Activated CD8-positive, alpha-beta memory T cell treated with anti-CD3 and anti-CD28 coated beads, Interleukin-2, amount 10 ng/mL, durations not matched to agents 7 days and 5 days (primary cell): ENCODE data around the gene TMEM233. TPM values are rescaled to one million over a fixed set of nuclear protein-coding genes. Genes with fewer than 3 reads are reported as not detected.
"Not testable (repeated sequence)": the region's sequence is repeated elsewhere in the genome, so short reads cannot be mapped to it uniquely, and the experiment has no call there.

ENCODE experiments used
- ATAC-seq: fragments of 150-1000 bp; cut with Tn5 transposase; one replicate; pipeline ENCODE4 v1.10.0; 2021; ENCODE audit warnings: moderate library complexity
- CTCF ChIA-PET: fragments of 350-600 bp; sonication (Branson Sonifier 250); formaldehyde crosslinking; loops from one replicate; lab custom pipeline; 2021; ENCODE audit warnings: antibody characterized with exemption; lab: Charles Lee
- DNase-seq: peaks from one replicate; pipeline ENCODE4 v3.0.0-alpha.2; 2020
- H3K27ac Mint-ChIP-seq: one replicate; pipeline ENCODE4 v1.8.0; 2021; ENCODE audit warnings: mild to moderate bottlenecking, mixed read lengths
- H3K27me3 Mint-ChIP-seq: one replicate; pipeline ENCODE4 v1.8.0; 2021; ENCODE audit warnings: mixed read lengths
- H3K36me3 Mint-ChIP-seq: one replicate; pipeline ENCODE4 v1.8.0; 2021; ENCODE audit warnings: mild to moderate bottlenecking, mixed read lengths
- H3K4me1 Mint-ChIP-seq: one replicate; pipeline ENCODE4 v1.8.0; 2021; ENCODE audit warnings: mixed read lengths
- H3K4me3 Mint-ChIP-seq: one replicate; pipeline ENCODE4 v1.8.0; 2021; ENCODE audit warnings: mild to moderate bottlenecking, moderate library complexity, mixed read lengths
- H3K9me3 Mint-ChIP-seq: one replicate; pipeline ENCODE4 v1.8.0; 2022; ENCODE audit warnings: low read depth, mixed read lengths
- total RNA-seq, 2 experiments: library from RNA; stranded (reverse); gene quantifications; one replicate each; pipeline ENCODE4 v1.2.3, GENCODE V29; 2021

Gene TMEM233
- total RNA-seq, 2 experiments from 2014 or later = not detected

DNA sequence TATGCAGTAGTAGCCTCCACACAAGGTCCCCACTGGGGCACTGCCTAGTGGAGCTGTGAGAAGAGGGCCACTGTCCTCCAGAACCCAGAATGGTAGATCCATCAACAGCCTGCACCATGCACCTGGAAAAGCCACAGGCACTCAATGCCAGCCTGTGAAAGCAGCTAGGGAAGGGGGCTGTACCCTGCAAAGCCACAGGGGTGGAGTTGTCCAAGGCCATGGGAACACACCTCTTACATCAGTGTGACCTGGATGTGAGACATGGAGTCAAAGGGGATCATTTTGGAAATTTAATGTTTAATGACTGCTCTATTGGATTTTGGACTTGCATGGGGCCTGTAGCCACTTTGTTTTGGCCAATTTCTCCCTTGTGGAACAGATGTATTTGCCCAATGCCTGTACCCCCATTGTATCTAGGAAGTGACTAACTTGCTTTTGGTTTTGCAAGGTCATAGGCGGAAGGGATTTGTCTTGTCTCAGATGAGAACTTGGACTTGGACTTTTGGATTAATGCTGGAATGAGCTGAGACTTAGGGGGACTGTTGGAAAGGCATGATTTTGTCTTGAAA lies 24.8 kb downstream of the TMEM233 start:
- H3K4me1 Mint-ChIP-seq, DNase-seq, ATAC-seq, H3K36me3 Mint-ChIP-seq, H3K9me3 Mint-ChIP-seq, H3K27ac Mint-ChIP-seq, CTCF ChIA-PET, H3K4me3 Mint-ChIP-seq: not testable (repeated sequence)
- H3K27me3 Mint-ChIP-seq = peaks cover 27% of the 10 kb centered on the region

DNA sequence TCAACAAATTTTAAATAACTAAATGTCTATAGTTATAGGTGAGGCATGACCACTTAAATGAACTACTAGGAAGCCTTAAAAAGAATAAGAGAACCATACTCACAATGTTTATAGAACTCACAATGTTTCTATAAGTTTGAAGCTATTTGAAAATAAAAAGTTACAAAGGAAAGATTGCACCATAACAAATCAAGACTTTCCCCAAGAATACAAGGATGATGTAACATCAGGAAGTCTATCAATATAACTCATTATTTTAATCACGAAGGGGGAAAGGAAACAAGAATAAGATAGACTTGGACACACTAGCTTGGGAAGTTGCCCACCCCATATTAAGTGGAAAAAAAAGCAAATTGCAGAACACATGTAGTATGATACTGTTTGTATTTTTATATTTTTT lies 26.9 kb downstream of the TMEM233 start:
- ATAC-seq = no peak

DNA sequence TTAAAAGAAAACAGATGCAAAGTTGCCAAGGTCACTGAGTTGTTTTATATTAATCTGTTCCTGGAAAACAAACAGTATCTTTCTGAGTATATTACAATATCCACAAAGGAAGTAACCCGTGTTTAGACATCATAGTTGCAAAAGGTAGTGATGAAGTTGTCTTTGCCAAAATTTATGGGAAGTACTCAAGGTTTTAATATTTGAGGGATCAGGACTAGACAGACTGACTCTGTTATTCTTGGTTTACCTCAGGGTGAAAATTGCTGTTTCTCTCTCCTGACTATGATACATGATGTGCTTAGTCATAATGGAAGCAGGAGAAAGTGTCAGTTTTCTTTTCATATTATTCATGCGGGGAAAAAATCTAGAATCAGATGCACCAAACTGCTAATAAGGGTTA lies 28.3 kb downstream of the TMEM233 start:
- no peak overlapping the region for H3K4me3 Mint-ChIP-seq
- peaks cover 37% of the 10 kb centered on the region for H3K27me3 Mint-ChIP-seq
- H3K27ac Mint-ChIP-seq = no peak overlapping the region
- H3K4me1 Mint-ChIP-seq = peaks cover 3% of the 10 kb centered on the region
- CTCF ChIA-PET = no interaction called here
- ATAC-seq (no peak), DNase-seq (no peak)
- H3K36me3 Mint-ChIP-seq = no peaks in the 10 kb centered on the region
- H3K9me3 Mint-ChIP-seq = peaks cover 3% of the 10 kb centered on the region

More for the DNA sequence above, 26.9 kb downstream of the TMEM233 start:
- Mint-ChIP-seq H3K4me1 (peaks cover 3% of the 10 kb centered on the region), H3K4me3 (no peak overlapping the region), H3K27me3 (peaks cover 35% of the 10 kb centered on the region), H3K9me3 (peaks cover 3% of the 10 kb centered on the region), H3K36me3 (no peaks in the 10 kb centered on the region), H3K27ac (no peak overlapping the region)
- CTCF ChIA-PET = interaction anchor here (1.1 kb wide), 1 partner anchor 76 kb away, joined by 3 read pairs; no protein-coding TSS in a partner anchor
- no peak for DNase-seq

DNA sequence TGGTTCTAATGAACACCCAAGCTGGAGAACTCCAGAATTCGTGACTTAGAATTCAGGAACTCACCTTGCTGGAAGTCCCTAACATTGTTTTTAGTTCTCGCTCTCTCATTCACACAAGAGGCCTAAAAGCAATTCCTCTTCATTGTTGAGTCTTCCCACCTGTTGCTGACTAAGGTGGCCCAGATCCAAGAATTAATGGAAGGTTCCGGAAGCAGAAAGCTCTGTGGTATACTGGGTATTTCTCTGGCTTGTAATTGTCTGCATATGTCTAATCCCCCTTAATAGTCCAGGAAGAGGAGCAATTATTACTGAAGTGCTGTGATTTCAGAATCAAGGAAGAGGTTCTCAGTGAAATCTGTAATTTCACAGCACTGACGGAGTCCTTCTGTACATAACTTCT lies 31.4 kb downstream of the TMEM233 start:
- peaks cover 3% of the 10 kb centered on the region for H3K4me1 Mint-ChIP-seq
- CTCF ChIA-PET = interaction anchor here (1.4 kb wide), 1 partner anchor 10 kb away, joined by 3 read pairs; no protein-coding TSS in a partner anchor
- no peak for DNase-seq
- ATAC-seq = no peak
- no peak overlapping the region for H3K4me3 Mint-ChIP-seq
- H3K36me3 Mint-ChIP-seq = no peaks in the 10 kb centered on the region
- H3K27me3 Mint-ChIP-seq = peaks cover 32% of the 10 kb centered on the region
- no peak overlapping the region for H3K27ac Mint-ChIP-seq
- no peaks in the 10 kb centered on the region for H3K9me3 Mint-ChIP-seq

DNA sequence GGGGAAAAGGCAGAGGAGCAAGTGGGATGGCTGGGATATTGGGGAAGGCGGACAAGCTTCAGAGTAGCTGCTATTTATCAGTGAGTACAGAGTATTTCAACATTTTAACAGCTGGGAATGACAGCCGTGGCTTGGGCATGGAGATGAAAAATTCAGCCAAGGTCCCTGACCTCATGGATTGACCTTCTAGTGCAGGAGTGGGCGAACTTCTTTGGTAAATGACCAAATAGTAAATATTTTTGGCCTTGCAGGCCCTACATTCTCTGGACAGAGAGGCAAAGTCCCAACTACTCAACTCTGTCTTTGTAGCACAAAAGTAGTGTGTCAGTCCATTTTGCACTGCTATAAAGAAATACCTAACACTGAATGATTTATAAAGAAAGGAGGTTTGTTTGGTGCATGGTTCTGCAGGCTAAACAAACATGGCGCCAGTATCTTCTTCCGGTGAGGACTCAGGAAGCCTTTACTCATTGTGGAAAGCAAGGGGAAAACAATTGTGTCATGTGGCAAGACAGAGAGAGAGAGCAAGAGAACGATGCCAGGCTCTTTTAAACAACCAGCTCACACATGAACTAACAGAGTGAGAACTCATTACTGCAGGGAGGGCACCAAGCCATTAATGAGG lies 33.6 kb downstream of the TMEM233 start:
- CTCF ChIA-PET = no interaction called here
- no peak overlapping the region for H3K27ac Mint-ChIP-seq
- ATAC-seq = no peak
- H3K27me3 Mint-ChIP-seq = peaks cover 28% of the 10 kb centered on the region
- no peaks in the 10 kb centered on the region for H3K4me1 Mint-ChIP-seq
- H3K36me3 Mint-ChIP-seq = no peaks in the 10 kb centered on the region
- no peak for DNase-seq
- H3K9me3 Mint-ChIP-seq = no peaks in the 10 kb centered on the region
- H3K4me3 Mint-ChIP-seq = no peak overlapping the region

DNA sequence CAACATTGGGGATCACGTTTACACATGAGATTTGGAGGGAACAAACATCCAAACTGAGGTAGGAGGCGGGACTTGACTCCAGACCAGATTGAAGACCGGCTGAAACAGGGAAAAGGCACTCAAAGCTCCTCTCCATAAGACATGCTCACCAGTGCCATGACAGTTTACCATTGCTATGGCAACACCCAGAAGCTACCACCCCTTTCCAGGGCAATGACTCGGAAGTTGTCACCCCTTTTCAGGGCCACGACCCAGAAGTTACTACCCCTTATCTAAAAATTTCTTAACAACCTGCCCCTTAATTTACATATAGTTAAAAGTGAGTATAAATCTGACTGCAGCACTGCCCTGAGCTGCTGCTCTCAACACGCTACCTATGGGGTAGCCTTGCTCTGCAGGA lies 34.1 kb downstream of the TMEM233 start:
- H3K4me1 Mint-ChIP-seq = no peaks in the 10 kb centered on the region
- H3K27me3 Mint-ChIP-seq = peaks cover 24% of the 10 kb centered on the region
- no peaks in the 10 kb centered on the region for H3K36me3 Mint-ChIP-seq
- ATAC-seq = no peak
- H3K27ac Mint-ChIP-seq = no peak overlapping the region
- DNase-seq = no peak
- H3K9me3 Mint-ChIP-seq = no peaks in the 10 kb centered on the region
- CTCF ChIA-PET = no interaction called here
- H3K4me3 Mint-ChIP-seq = no peak overlapping the region

DNA sequence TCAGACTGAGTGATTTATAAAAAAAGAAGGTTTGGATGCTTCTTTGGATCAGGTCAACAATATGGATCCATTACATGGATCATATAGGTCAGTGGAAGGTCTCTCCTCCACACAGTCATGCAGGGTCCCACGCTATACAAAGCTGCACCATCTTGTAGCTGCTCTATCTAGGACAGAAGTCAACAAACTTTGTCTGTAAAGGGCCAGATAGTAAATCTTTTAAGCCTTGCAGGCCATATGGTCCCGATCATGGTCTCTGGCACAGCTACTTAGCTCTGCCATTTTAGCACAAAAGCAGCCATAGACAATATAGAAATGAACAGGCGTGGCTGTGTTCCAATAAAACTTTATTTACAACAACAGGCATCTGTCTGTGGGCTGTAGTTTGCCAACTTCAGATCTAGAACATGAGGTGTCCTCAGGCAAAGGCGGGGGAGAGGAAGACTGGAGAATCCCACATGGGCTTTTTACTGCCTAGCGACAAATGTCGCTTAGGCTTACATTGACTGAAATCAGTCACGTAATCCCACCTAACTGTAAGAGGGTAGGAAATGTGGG lies 36.7 kb downstream of the TMEM233 start:
- Mint-ChIP-seq H3K27ac (no peak overlapping the region), H3K4me1 (no peaks in the 10 kb centered on the region), H3K36me3 (no peaks in the 10 kb centered on the region), H3K27me3 (peaks cover 25% of the 10 kb centered on the region), H3K4me3 (no peak overlapping the region), H3K9me3 (no peaks in the 10 kb centered on the region)
- CTCF ChIA-PET = no interaction called here
- DNase-seq (no peak), ATAC-seq (no peak)

DNA sequence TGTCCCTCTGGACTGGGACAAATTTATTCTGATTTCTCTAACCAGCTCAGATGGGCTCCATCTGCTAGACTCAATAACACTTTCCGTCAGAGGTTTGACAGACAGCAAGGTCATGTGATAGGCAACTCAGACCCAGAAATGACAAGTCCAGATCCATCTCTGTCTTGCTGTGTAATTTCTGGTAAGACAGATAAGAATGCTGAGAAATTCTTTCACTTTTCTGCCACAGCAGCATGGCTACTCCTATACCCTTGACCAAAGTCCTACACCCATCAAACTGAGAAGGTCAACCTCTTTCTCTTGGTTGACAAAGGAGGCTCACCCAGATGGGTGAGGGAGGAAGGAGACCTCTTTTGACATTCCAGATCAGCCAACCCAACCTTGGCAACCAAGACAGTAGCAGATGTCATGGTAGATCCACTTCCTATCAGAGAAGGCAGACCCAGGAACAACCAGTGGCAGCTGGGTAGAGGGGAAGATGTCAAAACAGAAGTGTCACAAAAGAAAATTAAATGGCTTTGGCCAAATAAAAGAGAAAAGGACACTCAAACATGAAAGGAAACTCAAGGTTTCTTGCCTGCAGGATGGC lies 37.5 kb downstream of the TMEM233 start:
- Mint-ChIP-seq H3K27me3 (peaks cover 27% of the 10 kb centered on the region), H3K4me3 (no peak overlapping the region), H3K9me3 (no peaks in the 10 kb centered on the region), H3K36me3 (no peaks in the 10 kb centered on the region), H3K27ac (no peak overlapping the region), H3K4me1 (no peaks in the 10 kb centered on the region)
- no peak for ATAC-seq
- CTCF ChIA-PET = no interaction called here
- DNase-seq = no peak

DNA sequence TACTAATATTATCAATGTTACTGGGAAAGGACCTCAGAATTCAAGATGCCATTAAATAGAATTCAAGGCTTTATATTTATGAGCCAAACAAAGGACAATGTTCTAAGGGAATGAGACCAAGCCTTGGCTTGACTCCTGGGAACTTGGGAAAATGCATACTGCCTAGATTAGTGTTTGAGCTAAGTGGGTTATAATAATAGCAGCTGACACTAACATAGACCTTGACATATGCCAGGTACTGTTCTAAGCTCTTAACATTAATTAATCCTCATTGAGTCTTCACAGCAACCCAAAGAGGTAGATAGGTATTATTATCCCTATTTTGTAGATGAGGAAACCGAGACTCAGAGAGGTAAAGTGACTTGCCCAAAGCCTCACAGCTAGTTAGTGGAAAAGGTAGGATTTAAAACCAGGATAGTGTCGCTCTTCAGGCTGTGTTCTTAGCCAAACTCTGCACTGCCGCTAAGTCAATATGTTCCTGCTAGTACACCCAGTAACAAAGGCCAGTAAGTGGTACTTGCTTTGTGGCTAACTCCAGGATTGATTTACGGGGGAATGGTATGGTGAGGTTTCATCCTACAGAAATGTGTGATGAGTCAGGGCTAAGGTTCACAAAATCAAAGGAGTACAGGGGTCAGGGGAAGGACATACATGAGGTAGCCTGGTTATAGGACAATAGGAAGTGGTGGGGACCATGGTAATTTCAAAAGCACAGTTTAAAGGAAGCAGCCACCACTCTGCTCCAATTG lies 38.5 kb downstream of the TMEM233 start:
- CTCF ChIA-PET = no interaction called here
- no peak for ATAC-seq
- peaks cover 31% of the 10 kb centered on the region for H3K27me3 Mint-ChIP-seq
- no peak for DNase-seq
- H3K36me3 Mint-ChIP-seq = no peaks in the 10 kb centered on the region
- H3K27ac Mint-ChIP-seq = no peak overlapping the region
- no peaks in the 10 kb centered on the region for H3K9me3 Mint-ChIP-seq
- no peak overlapping the region for H3K4me3 Mint-ChIP-seq
- no peaks in the 10 kb centered on the region for H3K4me1 Mint-ChIP-seq

DNA sequence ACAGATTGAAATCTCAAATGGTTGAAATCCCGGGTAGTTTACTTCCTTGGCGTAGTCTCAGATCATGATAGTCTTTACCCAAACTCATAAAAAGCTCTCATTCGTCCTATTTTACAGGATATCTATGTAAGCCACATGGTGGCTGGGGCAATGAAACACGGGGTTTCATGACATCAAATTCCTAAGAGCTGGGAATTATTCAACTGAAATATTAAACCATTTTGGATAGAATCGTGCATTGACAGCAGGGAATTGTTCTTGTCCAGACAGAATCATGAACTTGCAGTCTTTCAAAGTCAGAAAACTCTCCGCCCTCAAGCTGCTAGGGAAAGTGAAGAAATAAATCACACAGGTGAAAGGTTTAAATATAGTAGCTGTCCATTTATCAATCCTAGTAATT lies 41.2 kb downstream of the TMEM233 start:
- ATAC-seq (no peak), DNase-seq (no peak)
- Mint-ChIP-seq H3K36me3 (no peaks in the 10 kb centered on the region), H3K27me3 (peaks cover 42% of the 10 kb centered on the region), H3K4me1 (no peaks in the 10 kb centered on the region), H3K4me3 (no peak overlapping the region), H3K27ac (no peak overlapping the region), H3K9me3 (no peaks in the 10 kb centered on the region)
- CTCF ChIA-PET = interaction anchor here (1.4 kb wide), 1 partner anchor 9 kb away, joined by 3 read pairs; no protein-coding TSS in a partner anchor

DNA sequence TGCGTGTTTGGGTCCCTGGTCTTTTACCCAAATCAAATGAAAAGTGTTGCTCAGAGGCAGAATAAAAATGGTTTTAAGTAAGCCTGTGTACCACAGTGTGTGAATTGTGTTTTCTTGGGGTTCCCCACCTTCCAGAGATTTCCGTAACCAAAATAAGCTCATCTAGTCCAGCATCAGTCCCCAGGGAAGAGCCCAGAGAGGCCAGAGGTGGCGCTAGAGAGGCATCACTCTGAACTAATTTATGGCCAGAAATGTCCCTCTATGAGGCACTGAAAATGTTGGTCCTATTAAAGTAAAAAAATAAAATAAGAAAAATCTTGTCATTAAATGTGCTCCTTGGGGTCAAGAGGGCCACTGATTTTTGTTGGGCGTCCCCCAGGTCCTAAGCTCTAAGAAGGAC lies 49.4 kb downstream of the TMEM233 start:
- no peak for DNase-seq
- Mint-ChIP-seq H3K9me3 (no peaks in the 10 kb centered on the region), H3K4me1 (no peaks in the 10 kb centered on the region), H3K27ac (no peak overlapping the region), H3K4me3 (no peak overlapping the region), H3K27me3 (peaks cover 9% of the 10 kb centered on the region), H3K36me3 (no peaks in the 10 kb centered on the region)
- no peak for ATAC-seq
- CTCF ChIA-PET = interaction anchor here (1.0 to 1.6 kb wide), 2 partner anchors 9 to 16 kb away, joined by 3 to 4 read pairs; no protein-coding TSS in a partner anchor

DNA sequence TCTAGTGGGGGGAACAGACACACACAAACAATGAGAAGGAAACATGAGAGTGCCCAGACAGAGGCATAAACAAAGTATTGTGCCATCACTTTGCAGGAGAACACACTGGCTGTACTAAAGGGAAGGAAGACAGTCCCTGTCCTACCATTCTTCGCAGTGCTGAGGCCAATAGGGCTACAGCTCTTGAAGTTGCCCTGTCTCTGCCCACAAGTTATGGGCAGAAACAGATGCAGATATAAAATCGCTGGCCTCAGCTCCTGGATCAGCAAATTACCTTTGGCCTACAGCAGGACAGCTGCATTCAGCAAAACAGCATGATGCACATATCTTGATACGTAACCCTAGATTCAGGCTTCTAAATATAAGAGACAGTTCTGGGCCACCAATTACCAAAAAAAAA lies 51.4 kb downstream of the TMEM233 start:
- CTCF ChIA-PET = interaction anchor here (1.2 kb wide), 1 partner anchor 100 kb away, joined by 3 read pairs; no protein-coding TSS in a partner anchor
- Mint-ChIP-seq H3K27ac (no peak overlapping the region), H3K9me3 (no peaks in the 10 kb centered on the region), H3K4me1 (no peaks in the 10 kb centered on the region), H3K36me3 (no peaks in the 10 kb centered on the region), H3K27me3 (peaks cover 5% of the 10 kb centered on the region), H3K4me3 (no peak overlapping the region)
- DNase-seq = no peak
- ATAC-seq = no peak

DNA sequence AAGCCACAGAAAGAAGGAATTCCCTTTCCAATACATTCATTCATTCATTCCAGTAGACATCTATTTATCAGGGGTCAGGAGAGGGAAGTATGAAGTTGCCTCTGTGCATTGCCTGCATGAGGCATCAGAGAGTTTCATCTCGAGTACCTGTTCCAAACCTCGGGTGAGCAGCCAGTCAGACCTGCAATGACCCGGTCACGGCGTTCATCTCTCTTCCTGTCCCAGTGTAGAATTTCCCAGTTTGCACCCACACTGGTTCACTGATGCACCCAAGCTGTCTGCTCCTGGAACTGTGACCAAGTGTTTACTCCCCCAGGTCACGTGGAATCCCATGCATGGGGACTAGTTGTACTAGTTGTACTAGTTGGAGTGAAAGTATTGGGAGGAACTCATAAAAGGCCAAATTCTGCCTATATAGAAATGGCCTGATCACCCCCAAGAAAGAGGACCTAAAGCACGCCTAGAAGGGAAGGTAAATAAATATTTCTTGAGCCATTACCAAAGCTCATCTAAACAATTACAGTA lies 52.0 kb downstream of the TMEM233 start:
- H3K4me1 Mint-ChIP-seq = no peaks in the 10 kb centered on the region
- ATAC-seq (no peak), DNase-seq (no peak)
- peaks cover 3% of the 10 kb centered on the region for H3K27me3 Mint-ChIP-seq
- H3K4me3 Mint-ChIP-seq = no peak overlapping the region
- H3K27ac Mint-ChIP-seq = no peak overlapping the region
- CTCF ChIA-PET = interaction anchor here (1.2 kb wide), 1 partner anchor 101 kb away, joined by 3 read pairs; no protein-coding TSS in a partner anchor
- H3K9me3 Mint-ChIP-seq = no peaks in the 10 kb centered on the region
- H3K36me3 Mint-ChIP-seq = no peaks in the 10 kb centered on the region
